HG02981 (cell line): ENCODE measurements around the gene LMX1B.

Experiments used
- ATAC-seq: cut with Tn5 transposase; IDR thresholded peaks from one replicate; pipeline ENCODE4 v1.9.1; 2021; ENCODE audit warnings: mild to moderate bottlenecking, moderate library complexity; ENCODE audit not compliant: unreplicated experiment

LMX1B gene

GRCh38 chr9:126674365-126675146 lies 60.8 kb downstream of the LMX1B start:
- no peak for ATAC-seq

- no peak for ATAC-seq
Measured at GRCh38 chr9:126675147-126675467, 61.4 kb downstream of the LMX1B start.

GRCh38 chr9:126676102-126676684 lies 62.5 kb downstream of the LMX1B start:
- no peak for ATAC-seq

GRCh38 chr9:126676685-126677143 lies 63.0 kb downstream of the LMX1B start:
- no peak for ATAC-seq

- no peak for ATAC-seq
Measured at GRCh38 chr9:126677188-126678084, 63.7 kb downstream of the LMX1B start.

GRCh38 chr9:126678989-126679388 lies 65.3 kb downstream of the LMX1B start:
- ATAC-seq: no peak

- ATAC-seq: no peak
Measured at GRCh38 chr9:126681336-126681735, 67.6 kb downstream of the LMX1B start.

- ATAC-seq: no peak
Measured at GRCh38 chr9:126682113-126682810, 68.5 kb downstream of the LMX1B start.

- ATAC-seq: no peak
Measured at GRCh38 chr9:126682928-126683697, 69.4 kb downstream of the LMX1B start.

GRCh38 chr9:126683698-126684044 lies 69.9 kb downstream of the LMX1B start:
- no peak for ATAC-seq

GRCh38 chr9:126684345-126684744 lies 70.6 kb downstream of the LMX1B start:
- no peak for ATAC-seq

- no peak for ATAC-seq
Measured at GRCh38 chr9:126684965-126685465, 71.3 kb downstream of the LMX1B start.

- ATAC-seq: no peak
Measured at GRCh38 chr9:126687930-126688461, 74.3 kb downstream of the LMX1B start.

GRCh38 chr9:126688617-126689016 lies 74.9 kb downstream of the LMX1B start:
- no peak for ATAC-seq

- no peak for ATAC-seq
Measured at GRCh38 chr9:126689027-126689825, 75.5 kb downstream of the LMX1B start.

- no peak for ATAC-seq
Measured at GRCh38 chr9:126690431-126691051, 76.8 kb downstream of the LMX1B start.

GRCh38 chr9:126692041-126692758 lies 78.5 kb downstream of the LMX1B start:
- ATAC-seq: no peak
